ENCODE results near the gene VPS54. TPM values are rescaled to one million over a fixed set of nuclear protein-coding genes. Genes with fewer than 3 reads are reported as not detected.

The VPS54 gene
- total RNA-seq, 1 donor from 2014 or later = 34.8 TPM

GRCh38 chr2:63843791-63844190, 175.4 kb downstream of the VPS54 start:
- no peak for DNase-seq (ENCODE audit: low read depth)

DNA sequence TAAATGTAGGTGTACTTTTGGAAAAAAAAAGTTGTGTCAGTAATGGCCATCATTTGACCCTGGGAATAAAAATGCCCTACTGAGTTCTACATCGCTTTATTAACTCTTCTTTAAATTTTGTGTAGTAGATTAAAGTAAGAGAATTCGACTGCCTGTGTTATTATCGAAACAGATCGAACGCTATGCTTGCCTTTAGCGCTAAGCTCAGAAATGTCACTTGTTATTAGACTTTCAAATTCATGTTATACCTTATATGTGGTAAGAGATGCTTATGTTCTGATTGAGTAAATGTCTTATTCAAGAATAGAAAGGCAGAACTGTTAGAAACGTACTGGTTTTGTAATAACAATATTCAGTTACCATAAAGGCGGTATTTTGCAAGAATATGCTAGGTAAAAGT, 176.1 kb downstream of the VPS54 start:
- no peak for DNase-seq (ENCODE audit: low read depth)

DNA sequence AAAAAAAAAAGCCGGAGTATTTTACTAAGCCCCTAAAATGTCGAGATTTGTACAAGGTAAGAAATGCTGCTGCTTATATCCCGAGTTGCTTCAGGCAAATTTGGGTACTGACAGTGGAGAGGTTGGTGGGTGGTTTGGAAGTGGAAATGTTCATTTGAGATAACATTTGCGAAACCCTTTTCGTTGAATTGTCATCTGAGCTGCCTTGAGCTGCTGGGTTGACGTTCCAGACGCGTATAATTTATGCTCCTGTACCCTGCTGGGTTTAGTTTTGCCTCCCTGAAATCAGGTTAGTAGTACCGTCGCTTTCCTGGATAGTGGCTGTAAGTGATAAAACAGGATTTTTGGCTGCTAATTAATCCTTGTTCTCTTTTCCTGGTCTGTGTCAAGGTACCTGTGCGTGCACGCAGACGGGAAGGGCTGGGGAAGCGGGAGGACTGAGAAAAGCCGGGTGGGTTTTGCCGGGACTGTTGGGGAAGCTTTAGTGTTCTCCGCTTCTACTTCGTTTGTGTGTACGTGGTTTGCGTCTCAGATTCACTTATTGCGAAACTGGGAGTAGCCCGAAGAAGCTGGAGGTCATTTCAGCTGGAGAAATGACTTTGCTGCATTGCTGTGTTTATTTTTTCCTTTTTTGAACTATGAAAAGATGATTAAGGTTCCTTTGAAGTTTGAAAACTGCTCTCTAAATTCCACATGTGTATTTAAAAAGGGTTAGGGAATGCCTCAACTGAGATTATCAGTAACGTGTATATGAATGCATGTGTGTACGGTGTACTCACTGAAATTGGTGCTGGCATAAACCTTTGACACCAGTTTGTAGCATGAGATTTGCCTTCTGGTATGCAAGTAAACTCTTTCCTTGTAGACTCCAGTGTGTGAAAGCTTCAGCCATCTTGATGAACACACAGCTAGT, 176.8 kb downstream of the VPS54 start:
- peak; percentile 64 for DNase-seq (ENCODE audit: low read depth)

Other genes starting within 250 kb of the VPS54 start
- 171 and 236 TPM in 2 replicates for gene UGP2, start 177.5 kb downstream of the VPS54 start, total RNA-seq
- 23.4 and 39.5 TPM in 2 replicates for gene PELI1, start 125.0 kb upstream of the VPS54 start, total RNA-seq